Bronchus fibroblast of lung (primary cell): Measurements from ENCODE around the gene PDXK. TPM values are rescaled to one million over a fixed set of nuclear protein-coding genes. Genes with fewer than 3 reads are reported as not detected.

Experiments used
- total RNA-seq: library from RNA; depleted of rRNA; stranded (reverse); fragments of >200 nt; gene quantifications from 2 replicates; pipeline ENCODE4 v1.2.3, GENCODE V29; 2015

Gene PDXK
- 51.9 and 67.3 TPM in 2 replicates for total RNA-seq

DNA sequence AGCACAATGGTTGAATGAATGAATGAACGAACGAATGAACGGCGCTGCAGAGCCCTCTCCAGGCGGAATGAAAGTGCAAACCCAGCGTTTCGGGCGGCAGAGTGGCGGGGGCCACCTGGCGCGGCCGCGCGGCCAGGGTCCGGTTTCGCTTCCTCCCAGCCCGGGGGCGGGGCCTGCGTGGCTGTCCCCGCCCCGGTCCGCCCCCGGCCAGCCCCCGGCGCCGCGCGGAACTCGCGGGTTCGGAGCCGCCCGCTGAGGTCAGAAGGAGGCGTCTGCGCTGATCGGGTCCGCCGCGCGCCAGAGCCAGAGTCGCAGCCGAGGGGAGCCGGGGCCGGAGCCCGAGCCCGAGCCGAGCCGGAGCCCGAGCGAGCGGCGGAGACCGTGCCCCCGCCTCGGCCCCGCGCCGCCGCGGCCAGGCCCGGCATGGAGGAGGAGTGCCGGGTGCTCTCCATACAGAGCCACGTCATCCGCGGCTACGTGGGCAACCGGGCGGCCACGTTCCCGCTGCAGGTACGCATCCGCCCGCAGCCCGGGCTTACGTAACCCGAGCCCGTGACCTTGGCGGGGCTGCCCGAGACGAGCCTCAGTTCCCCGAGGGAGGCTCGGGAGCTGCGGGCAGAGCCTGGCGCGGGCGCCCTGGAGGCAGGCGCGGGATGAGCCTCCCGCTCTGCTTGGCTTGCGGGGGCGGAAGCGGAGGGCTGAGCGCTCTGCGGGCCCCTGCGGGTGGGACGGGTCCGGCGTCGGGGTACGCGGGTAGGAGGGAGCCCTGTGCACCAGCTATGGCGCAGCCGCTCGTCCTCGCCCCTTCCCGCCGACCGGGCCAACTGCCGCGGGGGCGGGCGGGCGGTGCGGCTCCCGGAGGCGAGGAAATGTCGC lies at the start of gene PDXK:
TSS of gene PDXK (plus strand) at position 258 of the 876 bp plus-strand sequence. CDS start at position 424, 166 bp downstream.

DNA sequence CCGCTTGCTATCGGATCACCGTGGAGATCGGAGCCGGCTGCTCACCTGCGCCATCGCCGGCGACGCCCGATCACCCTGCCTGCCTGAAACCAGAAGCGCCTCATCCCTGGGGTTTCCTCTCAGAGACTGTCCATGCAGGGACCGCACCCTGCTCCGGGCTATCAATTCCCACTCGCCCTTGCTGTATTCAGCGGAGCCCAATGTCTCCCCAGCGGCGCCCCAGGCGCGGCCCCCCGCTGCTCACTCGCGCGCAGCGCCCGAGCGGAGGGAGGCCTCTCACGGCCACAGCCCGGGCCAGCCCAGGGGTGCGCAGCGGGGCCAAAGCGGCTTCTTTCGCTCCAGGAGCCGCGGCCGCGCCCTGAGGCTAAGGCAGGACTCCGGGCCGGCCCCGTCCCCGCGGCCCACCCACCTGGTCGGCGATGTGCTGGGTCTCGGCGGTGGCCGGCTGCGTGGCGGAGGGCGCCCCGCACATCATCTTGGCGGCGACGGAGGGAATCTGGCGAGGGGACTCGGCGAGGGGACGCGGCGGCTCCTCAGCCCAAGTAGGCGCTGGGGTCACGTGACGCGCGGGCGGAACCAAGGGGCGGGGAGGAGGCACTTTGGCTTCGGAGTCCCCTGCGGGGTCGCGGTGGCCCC lies 57.0 kb downstream of the PDXK start, which contains the start of gene CSTB:
TSS of gene CSTB (minus strand) at position 514 of the 636 bp plus-strand sequence. CDS start at position 475, 39 bp downstream.

GRCh38 chr21:43789276-43790009 lies 70.5 kb downstream of the PDXK start, which contains the start of gene RRP1:
RRP1 (plus strand) TSS chr21:43789577; CDS start chr21:43789630, 53 bp downstream.

Other genes starting within 250 kb of the PDXK start
- gene HSF2BP, start 59.6 kb upstream of the PDXK start, total RNA-seq, result 0.34 and 0.45 TPM in 2 replicates
- gene RRP1B, start 59.6 kb upstream of the PDXK start, total RNA-seq, result 24.5 and 26.2 TPM in 2 replicates
- gene CSTB, start 57.2 kb downstream of the PDXK start, total RNA-seq, result 7.0 and 8.1 TPM in 2 replicates
- gene RRP1, start 70.4 kb downstream of the PDXK start, total RNA-seq, result 16.5 and 18.0 TPM in 2 replicates
- 35.2 and 37.5 TPM in 2 replicates for gene AGPAT3, start 146.1 kb downstream of the PDXK start, total RNA-seq